Astrocyte (in vitro differentiated cells and primary cell): ENCODE data around the gene POFUT2. TPM values are rescaled to one million over a fixed set of nuclear protein-coding genes. Genes with fewer than 3 reads are reported as not detected.

ENCODE experiments used
- DNase-seq: peaks from one replicate; pipeline ENCODE4 v3.0.0-alpha.2; 2010; ENCODE audit warnings: low read depth
- FAIRE-seq: peaks from 2 replicates; lab custom pipeline; 2011; peaks lifted over from hg19 to GRCh38; lab: Jason Lieb, UNC
- H2AFZ ChIP-seq: 2 replicates; pipeline ENCODE4 v1.6.0; 2012; ENCODE audit warnings: low read depth, low read length, inconsistent platforms
- H3K27ac ChIP-seq: 2 replicates; pipeline ENCODE4 v1.5.1; 2011; ENCODE audit warnings: low read depth, low read length, inconsistent platforms
- H3K27me3 ChIP-seq: 2 replicates; pipeline ENCODE4 v1.6.0; 2011; ENCODE audit warnings: low read length, inconsistent platforms; ENCODE audit not compliant: insufficient read depth
- H3K36me3 ChIP-seq: 2 replicates; pipeline ENCODE4 v1.5.1; 2011; ENCODE audit warnings: low read length, inconsistent platforms; ENCODE audit not compliant: insufficient read depth
- H3K4me1 ChIP-seq: 2 replicates; pipeline ENCODE4 v1.5.1; 2011; ENCODE audit warnings: low read length, inconsistent platforms; ENCODE audit not compliant: insufficient read depth
- H3K4me2 ChIP-seq: 2 replicates; pipeline ENCODE4 v1.6.0; 2012; ENCODE audit warnings: low read length, inconsistent platforms
- H3K4me3 ChIP-seq: 2 replicates; pipeline ENCODE4 v1.5.1; 2011; ENCODE audit warnings: low read depth, mild to moderate bottlenecking, low read length, inconsistent platforms; ENCODE audit not compliant: insufficient read depth
- H3K79me2 ChIP-seq: 2 replicates; pipeline ENCODE4 v1.6.0; 2012; ENCODE audit warnings: mild to moderate bottlenecking, low read length, inconsistent platforms; ENCODE audit not compliant: insufficient read depth
- H3K9ac ChIP-seq: 2 replicates; pipeline ENCODE4 v1.6.0; 2012; ENCODE audit warnings: mild to moderate bottlenecking, low read length, inconsistent platforms
- H3K9me3 ChIP-seq: 2 replicates; pipeline ENCODE4 v1.5.1; 2012; ENCODE audit warnings: low read depth, mild to moderate bottlenecking, low read length, inconsistent platforms; ENCODE audit not compliant: insufficient read depth
- H4K20me1 ChIP-seq: 2 replicates; pipeline ENCODE4 v1.6.0; 2012; ENCODE audit warnings: low read length, inconsistent platforms; ENCODE audit not compliant: insufficient read depth
- H3K27ac Mint-ChIP-seq: one replicate; pipeline ENCODE4 v1.8.0; 2021; ENCODE audit warnings: mild to moderate bottlenecking, mixed read lengths; ENCODE audit not compliant: unreplicated experiment
- H3K27me3 Mint-ChIP-seq: one replicate; pipeline ENCODE4 v1.8.0; 2021; ENCODE audit warnings: low read depth, mixed read lengths; ENCODE audit not compliant: unreplicated experiment
- H3K36me3 Mint-ChIP-seq: one replicate; pipeline ENCODE4 v1.8.0; 2021; ENCODE audit warnings: low read depth, mixed read lengths; ENCODE audit not compliant: unreplicated experiment
- H3K4me1 Mint-ChIP-seq: one replicate; pipeline ENCODE4 v1.8.0; 2021; ENCODE audit warnings: low read depth, mixed read lengths; ENCODE audit not compliant: unreplicated experiment
- H3K4me3 Mint-ChIP-seq: one replicate; pipeline ENCODE4 v1.8.0; 2021; ENCODE audit warnings: mild to moderate bottlenecking, moderate library complexity, mixed read lengths; ENCODE audit not compliant: unreplicated experiment
- H3K9me3 Mint-ChIP-seq: one replicate; pipeline ENCODE4 v1.8.0; 2021; ENCODE audit warnings: mild to moderate bottlenecking, mixed read lengths; ENCODE audit not compliant: unreplicated experiment
- EZH2 ChIP-seq: IDR thresholded peaks from 2 replicates; pipeline ENCODE4 v1.6.1; 2012; ENCODE audit warnings: mild to moderate bottlenecking, low read length, inconsistent platforms; ENCODE audit not compliant: insufficient read depth
- total RNA-seq: library from RNA; stranded (reverse); gene quantifications from 2 replicates; pipeline ENCODE4 v1.2.1, GENCODE V29; 2021
- TF ChIP-seq, protein P1 (sequence below): IDR thresholded peaks from 2 replicates; pipeline ENCODE4 v1.5.1; 2011; ENCODE audit warnings: low read depth, mild to moderate bottlenecking, inconsistent platforms, low read length, moderate library complexity; ENCODE audit not compliant: insufficient read depth

Gene POFUT2
- total RNA-seq, 1 donor from 2014 or later = 109 TPM

DNA sequence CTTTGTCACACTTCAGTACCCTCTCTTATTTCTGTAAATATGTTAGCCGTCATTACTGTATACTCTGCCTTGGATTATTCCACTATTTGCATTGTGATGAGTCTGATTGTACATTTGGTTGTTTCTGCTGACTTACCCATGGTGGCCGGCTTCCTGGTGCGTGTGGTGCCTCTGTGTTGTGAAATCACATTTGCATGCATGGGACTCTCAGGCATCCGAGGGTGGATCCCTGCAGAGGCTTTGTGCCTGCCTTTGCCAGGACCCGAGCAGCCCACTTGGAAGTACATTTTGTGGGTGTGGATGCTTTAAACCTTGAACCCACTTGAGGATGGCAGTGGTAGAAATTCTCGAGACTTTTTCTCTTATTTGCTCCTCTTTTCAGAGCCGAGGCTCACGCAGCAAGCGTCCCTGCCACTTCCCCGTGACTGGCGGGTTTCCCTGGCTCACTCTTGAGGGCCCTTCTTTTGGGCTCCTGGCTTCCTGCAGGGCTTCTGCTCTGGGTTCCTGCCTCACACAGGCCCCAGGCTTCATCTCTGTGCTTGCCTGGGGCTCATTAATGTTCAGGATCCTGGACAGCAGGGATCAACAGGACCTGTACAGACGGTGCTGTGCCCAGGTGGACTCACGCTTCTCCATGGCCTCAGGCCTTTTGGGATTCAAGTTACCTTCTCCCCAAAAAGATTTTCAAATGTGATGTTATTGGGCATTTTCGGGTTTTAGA is 36.6 kb downstream of the POFUT2 start:
- Histone ChIP-seq H2AFZ (no peak overlapping the region), H3K9ac (no peak overlapping the region), H3K4me3 (no peak overlapping the region), H3K36me3 (no peaks in the 10 kb centered on the region), H3K27ac (no peak overlapping the region), H3K79me2 (no peaks in the 10 kb centered on the region), H3K4me2 (no peak overlapping the region), H4K20me1 (no peaks in the 10 kb centered on the region), H3K27me3 (peaks cover 3% of the 10 kb centered on the region), H3K4me1 (peaks cover 13% of the 10 kb centered on the region), H3K9me3 (no peaks in the 10 kb centered on the region)
- no peak overlapping the region for H3K4me3 Mint-ChIP-seq
- TF ChIP-seq EZH2 = no peak
- TF ChIP-seq, protein P1, sequence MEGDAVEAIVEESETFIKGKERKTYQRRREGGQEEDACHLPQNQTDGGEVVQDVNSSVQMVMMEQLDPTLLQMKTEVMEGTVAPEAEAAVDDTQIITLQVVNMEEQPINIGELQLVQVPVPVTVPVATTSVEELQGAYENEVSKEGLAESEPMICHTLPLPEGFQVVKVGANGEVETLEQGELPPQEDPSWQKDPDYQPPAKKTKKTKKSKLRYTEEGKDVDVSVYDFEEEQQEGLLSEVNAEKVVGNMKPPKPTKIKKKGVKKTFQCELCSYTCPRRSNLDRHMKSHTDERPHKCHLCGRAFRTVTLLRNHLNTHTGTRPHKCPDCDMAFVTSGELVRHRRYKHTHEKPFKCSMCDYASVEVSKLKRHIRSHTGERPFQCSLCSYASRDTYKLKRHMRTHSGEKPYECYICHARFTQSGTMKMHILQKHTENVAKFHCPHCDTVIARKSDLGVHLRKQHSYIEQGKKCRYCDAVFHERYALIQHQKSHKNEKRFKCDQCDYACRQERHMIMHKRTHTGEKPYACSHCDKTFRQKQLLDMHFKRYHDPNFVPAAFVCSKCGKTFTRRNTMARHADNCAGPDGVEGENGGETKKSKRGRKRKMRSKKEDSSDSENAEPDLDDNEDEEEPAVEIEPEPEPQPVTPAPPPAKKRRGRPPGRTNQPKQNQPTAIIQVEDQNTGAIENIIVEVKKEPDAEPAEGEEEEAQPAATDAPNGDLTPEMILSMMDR = no peak
- H3K27me3 Mint-ChIP-seq = peaks cover 17% of the 10 kb centered on the region
- FAIRE-seq = no peak
- DNase-seq = no peak
- H3K4me1 Mint-ChIP-seq = peaks cover 4% of the 10 kb centered on the region
- H3K27ac Mint-ChIP-seq = no peak overlapping the region
- no peaks in the 10 kb centered on the region for H3K36me3 Mint-ChIP-seq
- H3K9me3 Mint-ChIP-seq = peaks cover 11% of the 10 kb centered on the region

DNA sequence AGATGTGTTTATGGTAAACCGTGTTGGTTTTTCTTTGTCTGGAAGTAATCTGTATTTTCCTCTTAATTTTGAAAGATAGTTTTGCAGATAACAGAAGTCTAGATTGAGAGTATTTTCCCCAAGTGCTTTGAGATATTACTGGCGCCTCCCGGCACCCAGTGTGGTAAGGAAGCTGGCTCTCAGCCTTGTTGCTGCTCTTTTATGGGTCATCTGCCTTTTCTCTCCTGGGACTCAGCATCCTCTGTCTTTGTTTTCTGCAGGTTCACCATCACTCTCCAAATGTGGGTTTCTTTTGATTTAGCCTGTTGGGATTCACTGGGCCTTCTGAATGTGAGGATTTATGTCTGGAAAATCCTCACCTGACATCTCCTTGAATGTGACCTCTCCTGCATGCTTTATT is 37.4 kb downstream of the POFUT2 start:
- TF ChIP-seq, protein P1 = no peak
- no peak for TF ChIP-seq EZH2
- Histone ChIP-seq H2AFZ (no peak overlapping the region), H3K4me3 (no peak overlapping the region), H3K36me3 (no peaks in the 10 kb centered on the region), H3K79me2 (no peaks in the 10 kb centered on the region), H3K27me3 (peaks cover 3% of the 10 kb centered on the region), H3K4me1 (peaks cover 13% of the 10 kb centered on the region), H3K27ac (no peak overlapping the region), H3K4me2 (no peak overlapping the region), H3K9me3 (no peaks in the 10 kb centered on the region), H4K20me1 (no peaks in the 10 kb centered on the region), H3K9ac (no peak overlapping the region)
- Mint-ChIP-seq H3K4me1 (peaks cover 4% of the 10 kb centered on the region), H3K4me3 (no peak overlapping the region), H3K36me3 (no peaks in the 10 kb centered on the region), H3K27me3 (peaks cover 18% of the 10 kb centered on the region), H3K27ac (no peak overlapping the region), H3K9me3 (peaks cover 11% of the 10 kb centered on the region)
- FAIRE-seq = no peak
- DNase-seq = no peak

DNA sequence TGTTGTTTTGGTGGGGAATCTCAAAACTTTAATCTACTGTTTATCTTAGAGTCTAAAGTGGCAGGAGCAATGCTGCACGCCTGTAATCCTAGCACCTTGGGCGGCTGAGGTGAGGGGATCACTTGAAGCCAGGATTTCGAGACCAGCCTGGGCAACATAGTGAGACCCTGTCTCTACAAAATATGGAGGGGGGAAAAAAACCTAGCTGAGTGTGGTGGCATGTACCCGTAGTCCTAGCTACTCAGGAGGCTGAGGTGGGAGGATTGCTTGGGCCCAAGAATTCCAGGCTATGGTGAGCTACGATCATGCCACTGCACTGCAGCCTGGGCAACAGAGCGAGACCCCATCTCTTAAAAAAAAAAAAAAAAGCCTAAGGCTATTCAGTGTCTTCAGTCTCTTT is 38.1 kb downstream of the POFUT2 start:
- H3K4me3 ChIP-seq = no peak overlapping the region
- no peaks in the 10 kb centered on the region for H3K79me2 ChIP-seq
- Mint-ChIP-seq H3K27me3 (peaks cover 18% of the 10 kb centered on the region), H3K4me3 (no peak overlapping the region), H3K36me3 (no peaks in the 10 kb centered on the region), H3K9me3 (peaks cover 13% of the 10 kb centered on the region), H3K27ac (peak overlapping the region; percentile 0), H3K4me1 (peaks cover 4% of the 10 kb centered on the region)
- H3K9ac ChIP-seq = no peak overlapping the region
- no peaks in the 10 kb centered on the region for H3K9me3 ChIP-seq
- no peak overlapping the region for H2AFZ ChIP-seq
- H4K20me1 ChIP-seq = no peaks in the 10 kb centered on the region
- DNase-seq (no peak), FAIRE-seq (no peak)
- peaks cover 13% of the 10 kb centered on the region for H3K4me1 ChIP-seq
- H3K27me3 ChIP-seq = peaks cover 3% of the 10 kb centered on the region
- H3K36me3 ChIP-seq = no peaks in the 10 kb centered on the region
- no peak for TF ChIP-seq EZH2
- TF ChIP-seq, protein P1 = no peak
- H3K27ac ChIP-seq = no peak overlapping the region
- no peak overlapping the region for H3K4me2 ChIP-seq
